Right atrium auricular region (tissue), 2 donors: ENCODE measurements around the gene BRD1. TPM values are rescaled to one million over a fixed set of nuclear protein-coding genes. Genes with fewer than 3 reads are reported as not detected.

Experiments
- DNase-seq: peaks from one replicate; pipeline ENCODE4 v3.0.0-alpha.2; 2019; ENCODE audit warnings: low spot score
- H3K27ac ChIP-seq, 2 donors: fragments of 200-600 bp; sonication (generic); 1 replicate in 1 of 2; 2 replicates in 1 of 2; pipeline ENCODE4 v1.5.1; 2016 to 2019
- H3K27me3 ChIP-seq, 2 donors: fragments of 200-600 bp; sonication (generic); one replicate each; pipeline versions ENCODE4 v1.5.1 to v1.6.0; 2017 to 2019
- H3K36me3 ChIP-seq: fragments of 200-600 bp; sonication (generic); one replicate; pipeline ENCODE4 v1.5.1; 2016
- H3K4me1 ChIP-seq, 2 donors: fragments of 200-600 bp; sonication (generic); one replicate each; pipeline versions ENCODE4 v1.5.1 to v1.6.0; 2017 to 2019
- H3K4me3 ChIP-seq, 2 donors: fragments of 200-600 bp; sonication (generic); 1 replicate in 1 of 2; 2 replicates in 1 of 2; pipeline ENCODE4 v1.5.1; 2017 to 2019; ENCODE audit warnings: mild to moderate bottlenecking in 1 of 2, moderate library complexity in 1 of 2
- H3K9me3 ChIP-seq, 2 donors: fragments of 200-600 bp; sonication (generic); one replicate each; pipeline ENCODE4 v1.5.1; 2019
- total RNA-seq, 2 donors: library from RNA; depleted of rRNA; stranded (reverse); fragments of >200 nt; gene quantifications; one replicate each; pipeline ENCODE4 v1.1.0, GENCODE V29; 2016
- TF ChIP-seq, protein P1 (sequence below), 2 donors: fragments of 200-600 bp; sonication (generic); IDR thresholded peaks; one replicate each; pipeline ENCODE4 v1.5.1; 2019; ENCODE audit warnings: antibody characterized with exemption in 2 of 2

The BRD1 gene
- total RNA-seq, 2 donors from 2014 or later: 17.7 to 20.8 TPM

DNA sequence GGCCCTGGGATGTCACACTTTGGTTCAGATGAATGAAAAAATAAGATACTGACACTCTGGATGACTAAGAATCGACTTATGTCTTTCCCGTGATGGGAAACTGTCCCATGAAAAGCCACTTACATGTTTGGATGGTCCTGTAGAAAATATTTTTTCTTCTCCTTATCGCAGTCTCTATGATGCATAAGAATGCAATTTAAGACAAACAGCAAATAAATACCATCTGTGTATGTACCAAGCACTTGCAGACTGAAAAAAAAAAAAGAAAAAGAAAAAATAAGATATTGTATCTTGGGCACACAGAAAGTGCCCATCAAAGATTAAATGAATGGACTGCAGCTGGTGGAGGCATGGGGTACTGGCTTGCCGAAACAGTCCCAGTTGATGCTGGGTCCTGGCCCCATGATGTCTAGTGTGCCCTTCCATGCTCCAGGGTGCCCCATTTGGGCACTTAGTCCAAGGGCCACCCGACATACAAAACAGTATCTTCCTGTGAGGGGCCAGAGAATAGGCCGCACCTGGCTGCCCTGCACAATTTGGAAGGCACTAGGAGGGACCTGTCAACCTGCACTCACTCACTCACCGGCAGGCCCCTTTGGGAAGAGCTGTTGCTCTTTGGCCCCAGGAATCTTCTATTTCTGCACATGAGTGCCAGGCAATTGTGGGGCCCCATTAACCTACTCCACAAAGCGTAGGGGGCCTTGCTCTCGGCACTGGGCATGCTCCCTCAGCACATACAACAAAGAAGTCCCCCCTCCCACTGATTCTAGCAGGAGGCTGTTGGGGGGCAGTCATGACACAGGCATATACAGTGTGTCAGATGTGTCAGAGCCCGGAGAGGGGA is 23.5 kb upstream of the BRD1 start:
- peaks cover 0 to 48% of the 10 kb centered on the region in 2 donors for H3K4me1 ChIP-seq
- no peaks in the 10 kb centered on the region for H3K9me3 ChIP-seq
- H3K27me3 ChIP-seq: peaks cover 6 to 22% of the 10 kb centered on the region in 2 donors
- H3K27ac ChIP-seq: no peak overlapping the region
- TF ChIP-seq, protein P1, sequence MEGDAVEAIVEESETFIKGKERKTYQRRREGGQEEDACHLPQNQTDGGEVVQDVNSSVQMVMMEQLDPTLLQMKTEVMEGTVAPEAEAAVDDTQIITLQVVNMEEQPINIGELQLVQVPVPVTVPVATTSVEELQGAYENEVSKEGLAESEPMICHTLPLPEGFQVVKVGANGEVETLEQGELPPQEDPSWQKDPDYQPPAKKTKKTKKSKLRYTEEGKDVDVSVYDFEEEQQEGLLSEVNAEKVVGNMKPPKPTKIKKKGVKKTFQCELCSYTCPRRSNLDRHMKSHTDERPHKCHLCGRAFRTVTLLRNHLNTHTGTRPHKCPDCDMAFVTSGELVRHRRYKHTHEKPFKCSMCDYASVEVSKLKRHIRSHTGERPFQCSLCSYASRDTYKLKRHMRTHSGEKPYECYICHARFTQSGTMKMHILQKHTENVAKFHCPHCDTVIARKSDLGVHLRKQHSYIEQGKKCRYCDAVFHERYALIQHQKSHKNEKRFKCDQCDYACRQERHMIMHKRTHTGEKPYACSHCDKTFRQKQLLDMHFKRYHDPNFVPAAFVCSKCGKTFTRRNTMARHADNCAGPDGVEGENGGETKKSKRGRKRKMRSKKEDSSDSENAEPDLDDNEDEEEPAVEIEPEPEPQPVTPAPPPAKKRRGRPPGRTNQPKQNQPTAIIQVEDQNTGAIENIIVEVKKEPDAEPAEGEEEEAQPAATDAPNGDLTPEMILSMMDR (IDR thresholded peaks at IDR 0.05): no peak
- no peak overlapping the region for H3K4me3 ChIP-seq
- H3K36me3 ChIP-seq: no peaks in the 10 kb centered on the region
- no peak for DNase-seq

- Histone ChIP-seq H3K27ac (no peak overlapping the region), H3K9me3 (no peaks in the 10 kb centered on the region), H3K4me1 (peaks cover 0 to 40% of the 10 kb centered on the region in 2 donors), H3K27me3 (peaks cover 6 to 22% of the 10 kb centered on the region in 2 donors), H3K36me3 (no peaks in the 10 kb centered on the region), H3K4me3 (peak overlapping the region in 1 of 2 donors; percentile 52)
- no peak for DNase-seq
- TF ChIP-seq, protein P1 (IDR thresholded peaks at IDR 0.05): no peak
Observed at GRCh38 chr22:49850021-49850911, 22.6 kb upstream of the BRD1 start.

- TF ChIP-seq, protein P1 (IDR thresholded peaks at IDR 0.05): no peak
- no peaks in the 10 kb centered on the region for H3K36me3 ChIP-seq
- no peak overlapping the region for H3K27ac ChIP-seq
- DNase-seq: no peak
- H3K4me1 ChIP-seq: peaks cover 0 to 31% of the 10 kb centered on the region in 2 donors
- H3K9me3 ChIP-seq: no peaks in the 10 kb centered on the region
- H3K4me3 ChIP-seq: peak overlapping the region; percentile 27 to 52
- H3K27me3 ChIP-seq: peaks cover 6 to 22% of the 10 kb centered on the region in 2 donors
Observed at GRCh38 chr22:49849161-49850020, 21.7 kb upstream of the BRD1 start.

- Histone ChIP-seq H3K9me3 (no peaks in the 10 kb centered on the region), H3K36me3 (no peaks in the 10 kb centered on the region), H3K4me1 (peaks cover 0 to 30% of the 10 kb centered on the region in 2 donors), H3K4me3 (peak overlapping the region; percentile 27 to 52), H3K27me3 (peaks cover 6 to 22% of the 10 kb centered on the region in 2 donors), H3K27ac (no peak overlapping the region)
- TF ChIP-seq, protein P1 (IDR thresholded peaks at IDR 0.05): no peak
- DNase-seq: no peak
Observed at GRCh38 chr22:49848690-49849160, 21.1 kb upstream of the BRD1 start.
